H9 (cell line): ENCODE results near the gene UCP3. TPM values are rescaled to one million over a fixed set of nuclear protein-coding genes. Genes with fewer than 3 reads are reported as not detected.
A peak's percentile ranks its signal among the peaks of the same experiment; 100 is the strongest.

Source experiments
- DNase-seq: peaks from one replicate; pipeline ENCODE4 v3.0.0-alpha.2; 2017
- H2AFZ ChIP-seq: one replicate; pipeline ENCODE4 v1.6.1; 2013; ENCODE audit warnings: mild to moderate bottlenecking, low read length, control low read depth, moderate library complexity
- H2AK5ac ChIP-seq: 2 replicates; pipeline ENCODE4 v1.6.1; 2013; ENCODE audit warnings: low read length, control low read depth, mixed read lengths; ENCODE audit not compliant: insufficient read length
- H2BK120ac ChIP-seq: one replicate; pipeline ENCODE4 v1.6.1; 2013; ENCODE audit warnings: low read depth, mild to moderate bottlenecking, low read length, control low read depth, inconsistent platforms; ENCODE audit not compliant: poor library complexity, severe bottlenecking
- H2BK12ac ChIP-seq: 2 replicates; pipeline ENCODE4 v1.6.1; 2013; ENCODE audit warnings: low read length, control low read depth, mixed read lengths, low read depth; ENCODE audit not compliant: insufficient read length
- H2BK15ac ChIP-seq: 2 replicates; pipeline ENCODE4 v1.6.1; 2013; ENCODE audit warnings: low read depth, low read length, control low read depth
- H2BK20ac ChIP-seq: one replicate; pipeline ENCODE4 v1.6.1; 2013; ENCODE audit warnings: low read depth, mild to moderate bottlenecking, low read length, control low read depth, inconsistent platforms; ENCODE audit not compliant: poor library complexity, severe bottlenecking
- H2BK5ac ChIP-seq: 2 replicates; pipeline ENCODE4 v1.6.1; 2013; ENCODE audit warnings: low read length, control low read depth, mixed read lengths; ENCODE audit not compliant: insufficient read length
- H3K14ac ChIP-seq: 2 replicates; pipeline ENCODE4 v1.6.1; 2013; ENCODE audit warnings: low read length, control low read depth; ENCODE audit not compliant: insufficient read depth
- H3K18ac ChIP-seq: 2 replicates; pipeline ENCODE4 v1.6.1; 2013; ENCODE audit warnings: low read depth, mild to moderate bottlenecking, mixed read lengths, low read length, control low read depth; ENCODE audit not compliant: insufficient read length
- H3K23ac ChIP-seq: 2 replicates; pipeline ENCODE4 v1.6.1; 2013; ENCODE audit warnings: low read length, control low read depth, mixed read lengths, low read depth; ENCODE audit not compliant: insufficient read length
- H3K23me2 ChIP-seq: 2 replicates; pipeline ENCODE4 v1.6.1; 2013; ENCODE audit warnings: low read depth, mild to moderate bottlenecking, mixed read lengths, low read length, control low read depth; ENCODE audit not compliant: insufficient read length, poor library complexity, severe bottlenecking
- H3K27ac ChIP-seq: 2 replicates; pipeline ENCODE4 v1.5.1; 2013; ENCODE audit warnings: low read length, control low read depth, mixed read lengths, low read depth; ENCODE audit not compliant: insufficient read length
- H3K27me3 ChIP-seq: 2 replicates; pipeline ENCODE4 v1.6.1; 2013; ENCODE audit warnings: low read length, control low read depth, inconsistent platforms; ENCODE audit not compliant: insufficient read depth
- H3K4ac ChIP-seq: 2 replicates; pipeline ENCODE4 v1.6.1; 2013; ENCODE audit warnings: low read depth, mild to moderate bottlenecking, control low read depth, inconsistent platforms, low read length, moderate library complexity
- H3K4me1 ChIP-seq: 2 replicates; pipeline ENCODE4 v1.6.1; 2013; ENCODE audit warnings: low read length, control low read depth, inconsistent platforms; ENCODE audit not compliant: insufficient read depth
- H3K4me2 ChIP-seq: 2 replicates; pipeline ENCODE4 v1.6.1; 2013; ENCODE audit warnings: low read length, control low read depth, mixed read lengths; ENCODE audit not compliant: insufficient read length, insufficient read depth
- H3K56ac ChIP-seq: 2 replicates; pipeline ENCODE4 v1.6.1; 2013; ENCODE audit warnings: low read depth, mild to moderate bottlenecking, mixed read lengths, low read length, control low read depth; ENCODE audit not compliant: insufficient read length
- H3K79me1 ChIP-seq: 2 replicates; pipeline ENCODE4 v1.6.1; 2013; ENCODE audit warnings: low read depth, mild to moderate bottlenecking, moderate library complexity, low read length, control low read depth, inconsistent platforms; ENCODE audit not compliant: insufficient read depth, poor library complexity, severe bottlenecking
- H3K79me2 ChIP-seq: 2 replicates; pipeline ENCODE4 v1.6.1; 2013; ENCODE audit warnings: low read length, control low read depth, inconsistent platforms; ENCODE audit not compliant: insufficient read depth
- H3K9ac ChIP-seq: 2 replicates; pipeline ENCODE4 v1.6.1; 2013; ENCODE audit warnings: low read length, control low read depth, mixed read lengths; ENCODE audit not compliant: insufficient read length; ENCODE audit errors: extremely low read depth
- H3K9me3 ChIP-seq: one replicate; pipeline ENCODE4 v1.6.1; 2013; ENCODE audit warnings: low read depth, low read length, inconsistent platforms; ENCODE audit not compliant: control insufficient read depth
- H3T11ph ChIP-seq: one replicate; pipeline ENCODE4 v1.6.1; 2013; ENCODE audit warnings: mild to moderate bottlenecking, low read length, control low read depth, inconsistent platforms
- H4K20me1 ChIP-seq: one replicate; pipeline ENCODE4 v1.6.1; 2013; ENCODE audit not compliant: control insufficient read depth, insufficient read length, insufficient read depth
- H4K5ac ChIP-seq: 2 replicates; pipeline ENCODE4 v1.6.1; 2013; ENCODE audit warnings: low read depth, mild to moderate bottlenecking, mixed read lengths, low read length, control low read depth; ENCODE audit not compliant: insufficient read length
- H4K8ac ChIP-seq: replicated peaks from 2 replicates; pipeline ENCODE4 v1.6.1; 2013; ENCODE audit warnings: low read length, control low read depth, mixed read lengths, low read depth; ENCODE audit not compliant: insufficient read length
- H4K91ac ChIP-seq: 2 replicates; pipeline ENCODE4 v1.6.1; 2013; ENCODE audit warnings: low read depth, mild to moderate bottlenecking, moderate library complexity, mixed read lengths, low read length, control low read depth; ENCODE audit not compliant: insufficient read length
- H3K27ac Mint-ChIP-seq, 3 experiments: 2 replicates in 2 of 3; 3 replicates in 1 of 3; pipeline ENCODE4 v1.8.0; 2020 to 2021; ENCODE audit warnings: mixed read lengths in 3 of 3, mild to moderate bottlenecking in 1 of 3, moderate library complexity in 1 of 3
- H3K27me3 Mint-ChIP-seq: 2 replicates; pipeline ENCODE4 v1.8.0; 2021; ENCODE audit warnings: low read depth, mild to moderate bottlenecking, moderate library complexity, mixed read lengths
- H3K36me3 Mint-ChIP-seq, 3 experiments: 2 replicates in 2 of 3; 3 replicates in 1 of 3; pipeline ENCODE4 v1.8.0; 2020 to 2021; ENCODE audit warnings: low read depth in 3 of 3, mixed read lengths in 3 of 3; ENCODE audit not compliant: insufficient read depth in 1 of 3
- H3K4me1 Mint-ChIP-seq, 2 experiments: 2 replicates each; pipeline ENCODE4 v1.8.0; 2020; ENCODE audit warnings: mixed read lengths in 2 of 2
- H3K4me3 Mint-ChIP-seq, 2 experiments: 2 replicates in 1 of 2; 3 replicates in 1 of 2; pipeline ENCODE4 v1.8.0; 2020 to 2021; ENCODE audit warnings: mild to moderate bottlenecking in 2 of 2, mixed read lengths in 2 of 2, moderate library complexity in 1 of 2
- H3K9me3 Mint-ChIP-seq, 2 experiments: 2 replicates in 1 of 2; 3 replicates in 1 of 2; pipeline ENCODE4 v1.8.0; 2020; ENCODE audit warnings: mild to moderate bottlenecking in 2 of 2, mixed read lengths in 2 of 2, moderate library complexity in 1 of 2
- WGBS: extraction: QIAGEN DNeasy Blood & Tissue Kit; methylation state at CpG from one replicate; pipeline ENCODE4 v1.1.7; 2013; ENCODE audit warnings: missing lambda C conversion rate, low lambda C conversion rate, mixed read lengths; ENCODE audit not compliant: insufficient read length; ENCODE audit errors: extremely low coverage; 5-methylcytosine and 5-hydroxymethylcytosine counted together
- total RNA-seq: library from RNA; stranded (reverse); gene quantifications from 2 replicates; pipeline ENCODE4 v1.2.1, GENCODE V29; 2021
- TF ChIP-seq, protein P1 (sequence below): fragments of 200-600 bp; sonication (generic); conservative IDR thresholded peaks from 3 replicates; pipeline ENCODE4 v1.8.0; 2021; ENCODE audit warnings: antibody characterized with exemption, mild to moderate bottlenecking

UCP3 gene
- total RNA-seq, 1 experiment from 2014 or later = 0.85 TPM

DNA sequence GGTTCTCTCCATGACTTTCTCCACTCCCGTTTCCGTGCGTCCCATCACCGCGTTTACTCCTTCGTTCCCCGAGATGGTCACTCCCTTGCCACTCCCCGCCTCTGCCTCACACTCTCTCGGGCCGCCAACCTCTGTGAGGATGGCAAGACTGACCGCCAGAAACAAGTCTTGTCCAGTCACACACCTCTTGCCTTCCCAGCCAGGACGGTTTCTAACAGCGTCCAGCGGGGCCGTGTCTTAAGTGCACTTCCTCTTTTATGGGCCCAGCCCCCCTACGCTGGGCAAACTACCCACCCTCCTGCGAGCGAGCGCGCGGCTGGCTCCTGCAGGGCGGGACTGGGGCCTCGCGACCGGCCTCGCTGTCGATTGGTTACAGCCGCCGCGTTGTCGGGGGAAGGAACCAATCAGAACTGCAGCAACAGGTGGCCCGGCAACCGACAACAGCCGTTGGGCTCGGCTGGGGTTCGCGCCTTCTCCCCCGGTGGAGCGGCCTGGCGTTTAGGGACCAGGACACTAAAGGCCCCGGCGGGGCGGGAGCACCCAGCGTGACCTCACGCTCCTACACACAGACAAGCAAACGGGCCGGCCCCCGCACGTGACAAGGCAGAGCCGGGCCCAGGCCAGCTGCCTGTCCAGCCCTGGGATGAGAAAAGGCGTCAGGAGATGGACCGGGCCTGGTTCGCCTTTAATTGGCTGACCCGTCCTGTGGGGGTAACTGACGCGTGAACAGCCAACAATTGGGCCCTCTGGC lies 25.7 kb downstream of the UCP3 start:
- H2BK12ac ChIP-seq = no peak overlapping the region
- TF ChIP-seq, protein P1, sequence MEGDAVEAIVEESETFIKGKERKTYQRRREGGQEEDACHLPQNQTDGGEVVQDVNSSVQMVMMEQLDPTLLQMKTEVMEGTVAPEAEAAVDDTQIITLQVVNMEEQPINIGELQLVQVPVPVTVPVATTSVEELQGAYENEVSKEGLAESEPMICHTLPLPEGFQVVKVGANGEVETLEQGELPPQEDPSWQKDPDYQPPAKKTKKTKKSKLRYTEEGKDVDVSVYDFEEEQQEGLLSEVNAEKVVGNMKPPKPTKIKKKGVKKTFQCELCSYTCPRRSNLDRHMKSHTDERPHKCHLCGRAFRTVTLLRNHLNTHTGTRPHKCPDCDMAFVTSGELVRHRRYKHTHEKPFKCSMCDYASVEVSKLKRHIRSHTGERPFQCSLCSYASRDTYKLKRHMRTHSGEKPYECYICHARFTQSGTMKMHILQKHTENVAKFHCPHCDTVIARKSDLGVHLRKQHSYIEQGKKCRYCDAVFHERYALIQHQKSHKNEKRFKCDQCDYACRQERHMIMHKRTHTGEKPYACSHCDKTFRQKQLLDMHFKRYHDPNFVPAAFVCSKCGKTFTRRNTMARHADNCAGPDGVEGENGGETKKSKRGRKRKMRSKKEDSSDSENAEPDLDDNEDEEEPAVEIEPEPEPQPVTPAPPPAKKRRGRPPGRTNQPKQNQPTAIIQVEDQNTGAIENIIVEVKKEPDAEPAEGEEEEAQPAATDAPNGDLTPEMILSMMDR = no peak
- 0 out of 2 replicates have a peak, but pooled peaks cover 2% of the 10 kb centered on the region for H3K79me2 ChIP-seq
- peak overlapping the region; percentile 98 to 100 (median 99) for H3K27ac Mint-ChIP-seq
- H3K4me1 ChIP-seq = no peaks in the 10 kb centered on the region; the same call in 1 of the 2 replicates
- no peaks in the 10 kb centered on the region for H3K79me1 ChIP-seq
- H2BK120ac ChIP-seq = no peak overlapping the region
- peak; percentile 97 for DNase-seq
- no peaks in the 10 kb centered on the region for H3K27me3 ChIP-seq
- no peak overlapping the region for H3K56ac ChIP-seq
- no peaks in the 10 kb centered on the region for H4K20me1 ChIP-seq
- no peak overlapping the region for H3K4ac ChIP-seq
- H2BK20ac ChIP-seq = no peak overlapping the region
- H3K4me1 Mint-ChIP-seq = peaks cover 31 to 41% of the 10 kb centered on the region in 2 experiments
- H2BK5ac ChIP-seq = no peak overlapping the region
- H3K9me3 Mint-ChIP-seq = no peaks in the 10 kb centered on the region; a peak in 1 of 5 replicates
- H4K91ac ChIP-seq = no peak overlapping the region
- H3K9me3 ChIP-seq = no peaks in the 10 kb centered on the region
- no peak overlapping the region for H2BK15ac ChIP-seq
- no peak overlapping the region for H4K5ac ChIP-seq
- no peak overlapping the region for H3T11ph ChIP-seq
- WGBS = no CpG with 5 or more reads among the region's 56 CpGs
- peaks cover 22% of the 10 kb centered on the region for H3K27me3 Mint-ChIP-seq
- H3K9ac ChIP-seq = peak overlapping the region; percentile 38
- H3K23me2 ChIP-seq = peaks cover 11% of the 10 kb centered on the region
- H3K14ac ChIP-seq = peak overlapping the region; percentile 41
- H4K8ac ChIP-seq = no peak overlapping the region
- H2AFZ ChIP-seq = peak overlapping the region; percentile 7
- no peak overlapping the region for H2AK5ac ChIP-seq
- H3K23ac ChIP-seq = no peak overlapping the region
- H3K4me2 ChIP-seq = peak overlapping the region; percentile 62
- H3K27ac ChIP-seq = no peak overlapping the region
- peaks cover 23 to 33% (median 33%) of the 10 kb centered on the region in 3 experiments; a peak in 6 of 7 replicates for H3K36me3 Mint-ChIP-seq
- peak overlapping the region; percentile 22 for H3K18ac ChIP-seq
- peak overlapping the region; percentile 85 to 97 for H3K4me3 Mint-ChIP-seq
